ENCODE data around the gene FGF9.

DNA sequence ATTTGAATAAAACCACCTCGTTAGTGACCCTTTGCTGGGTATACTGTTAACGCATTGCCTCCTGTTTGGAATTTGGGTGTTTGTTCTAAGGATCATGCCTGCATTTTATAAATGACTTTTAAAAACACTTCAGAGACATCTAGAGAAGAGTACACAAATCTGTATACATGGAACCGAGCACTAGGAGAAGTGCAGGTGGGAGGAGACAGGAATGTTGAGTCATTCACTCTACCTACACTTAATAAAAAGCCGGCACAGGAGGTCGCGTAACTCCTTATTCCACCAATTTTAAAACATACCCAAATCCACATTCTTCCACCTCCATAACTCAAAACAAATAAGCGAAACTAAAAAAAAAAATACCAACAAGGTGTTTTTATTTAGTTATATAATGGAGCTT lies 48.6 kb downstream of the FGF9 start:
- TF ChIP-seq, protein P1, sequence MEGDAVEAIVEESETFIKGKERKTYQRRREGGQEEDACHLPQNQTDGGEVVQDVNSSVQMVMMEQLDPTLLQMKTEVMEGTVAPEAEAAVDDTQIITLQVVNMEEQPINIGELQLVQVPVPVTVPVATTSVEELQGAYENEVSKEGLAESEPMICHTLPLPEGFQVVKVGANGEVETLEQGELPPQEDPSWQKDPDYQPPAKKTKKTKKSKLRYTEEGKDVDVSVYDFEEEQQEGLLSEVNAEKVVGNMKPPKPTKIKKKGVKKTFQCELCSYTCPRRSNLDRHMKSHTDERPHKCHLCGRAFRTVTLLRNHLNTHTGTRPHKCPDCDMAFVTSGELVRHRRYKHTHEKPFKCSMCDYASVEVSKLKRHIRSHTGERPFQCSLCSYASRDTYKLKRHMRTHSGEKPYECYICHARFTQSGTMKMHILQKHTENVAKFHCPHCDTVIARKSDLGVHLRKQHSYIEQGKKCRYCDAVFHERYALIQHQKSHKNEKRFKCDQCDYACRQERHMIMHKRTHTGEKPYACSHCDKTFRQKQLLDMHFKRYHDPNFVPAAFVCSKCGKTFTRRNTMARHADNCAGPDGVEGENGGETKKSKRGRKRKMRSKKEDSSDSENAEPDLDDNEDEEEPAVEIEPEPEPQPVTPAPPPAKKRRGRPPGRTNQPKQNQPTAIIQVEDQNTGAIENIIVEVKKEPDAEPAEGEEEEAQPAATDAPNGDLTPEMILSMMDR (conservative IDR thresholded peaks at IDR 0.05; ENCODE audit: low read depth, low read length): no peak
- no peak for TF ChIP-seq EZH2 (IDR thresholded peaks at IDR 0.05; ENCODE audit: borderline replicate concordance, low read depth, low read length, poor library complexity, severe bottlenecking)
